Esophagus (tissue), 2 donors: ENCODE measurements around the gene DLD. TPM values are rescaled to one million over a fixed set of nuclear protein-coding genes. Genes with fewer than 3 reads are reported as not detected.
"Not testable (repeated sequence)": the region's sequence is repeated elsewhere in the genome, so short reads cannot be mapped to it uniquely, and the experiment has no call there.

ENCODE experiments used
- H3K27ac ChIP-seq, 2 donors: one replicate each; pipeline ENCODE4 v1.5.1; 2013; ENCODE audit warnings: low read depth in 2 of 2, mild to moderate bottlenecking in 2 of 2, inconsistent platforms in 1 of 2, low read length in 1 of 2, moderate library complexity in 1 of 2
- H3K27me3 ChIP-seq, 2 donors: one replicate each; pipeline ENCODE4 v1.6.1; 2013; ENCODE audit warnings: low read length in 2 of 2, control low read depth in 1 of 2, mild to moderate bottlenecking in 1 of 2; ENCODE audit not compliant: insufficient read depth in 2 of 2, control insufficient read depth in 1 of 2
- H3K36me3 ChIP-seq, 2 donors: one replicate each; pipeline ENCODE4 v1.6.1; 2013; ENCODE audit warnings: low read length in 1 of 2; ENCODE audit not compliant: control insufficient read depth in 2 of 2, insufficient read depth in 2 of 2
- H3K4me1 ChIP-seq, 2 donors: one replicate each; pipeline ENCODE4 v1.6.1; 2013; ENCODE audit warnings: low read length in 1 of 2; ENCODE audit not compliant: control insufficient read depth in 2 of 2, insufficient read depth in 2 of 2
- H3K4me3 ChIP-seq, 2 donors: one replicate each; pipeline ENCODE4 v1.5.1; 2013; ENCODE audit warnings: low read length in 2 of 2, mild to moderate bottlenecking in 2 of 2, low read depth in 1 of 2, moderate library complexity in 1 of 2
- H3K9me3 ChIP-seq, 2 donors: one replicate each; pipeline ENCODE4 v1.6.1; 2013; ENCODE audit warnings: mild to moderate bottlenecking in 2 of 2, low read depth in 1 of 2, low read length in 1 of 2, moderate library complexity in 1 of 2; ENCODE audit not compliant: control insufficient read depth in 2 of 2, insufficient read depth in 1 of 2
- WGBS, 2 donors: extraction: QIAGEN DNeasy Blood & Tissue Kit; methylation state at CpG; one replicate each; pipeline ENCODE4 v1.1.7; 2013; 5-methylcytosine and 5-hydroxymethylcytosine counted together
- polyA plus RNA-seq, 2 donors: library from polyadenylated mRNA; stranded (reverse); fragments of 200-250 nt; gene quantifications; one replicate each; pipeline ENCODE4 v1.2.3, GENCODE V29; 2013
- donor health status: healthy with polysubstance abuse.
- donor health status: Bipolar disorder and iron deficiency.

The DLD gene
- polyA plus RNA-seq = 10 to 100 TPM in 1 of 2 donors, 1 to 10 TPM in 1; 9.3 to 74.6 TPM

DNA sequence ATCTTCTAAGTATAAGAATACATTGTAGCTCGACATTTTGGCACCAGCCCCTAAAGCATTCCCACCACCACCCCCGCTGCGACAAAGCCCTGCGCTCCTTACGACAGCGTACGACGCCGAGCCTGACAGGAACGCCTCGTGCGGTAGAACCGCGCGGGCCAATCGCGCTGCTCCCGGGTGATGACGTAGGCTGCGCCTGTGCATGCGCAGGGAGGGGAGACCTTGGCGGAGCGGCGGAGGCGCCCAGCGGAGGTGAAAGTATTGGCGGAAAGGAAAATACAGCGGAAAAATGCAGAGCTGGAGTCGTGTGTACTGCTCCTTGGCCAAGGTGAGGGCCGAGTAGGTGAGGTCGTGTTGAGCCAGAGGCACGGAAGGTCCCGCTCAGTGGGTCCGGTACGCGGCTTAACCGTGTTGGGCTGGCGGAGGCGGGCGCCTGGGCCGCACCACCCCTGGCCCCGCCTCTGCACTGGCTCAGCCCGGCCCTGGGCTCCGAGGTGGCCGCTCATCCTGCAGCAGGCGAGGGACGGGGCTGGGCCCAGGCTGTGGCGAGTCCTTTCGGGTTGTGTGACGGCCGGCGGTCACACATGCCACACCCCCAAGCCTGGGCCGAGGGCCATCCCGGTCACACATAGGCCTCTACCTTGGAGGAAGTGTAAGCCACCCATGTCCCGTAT lies at the start of gene DLD:
Gene DLD, plus strand, starts transcription at position 222 of the 674 bp plus-strand sequence. Its CDS starts 68 bp downstream, at position 290.
- H3K27me3 ChIP-seq = no peaks in the 10 kb centered on the region
- no peaks in the 10 kb centered on the region for H3K36me3 ChIP-seq
- H3K4me1 ChIP-seq = no peaks in the 10 kb centered on the region
- H3K27ac ChIP-seq = peak within 1 kb of the TSS; percentile 93 to 96
- WGBS, 2 donors = 0% methylated on average over 55 of the region's 55 CpGs
- H3K9me3 ChIP-seq = no peaks in the 10 kb centered on the region
- peak within 1 kb of the TSS; percentile 76 to 78 for H3K4me3 ChIP-seq

DNA sequence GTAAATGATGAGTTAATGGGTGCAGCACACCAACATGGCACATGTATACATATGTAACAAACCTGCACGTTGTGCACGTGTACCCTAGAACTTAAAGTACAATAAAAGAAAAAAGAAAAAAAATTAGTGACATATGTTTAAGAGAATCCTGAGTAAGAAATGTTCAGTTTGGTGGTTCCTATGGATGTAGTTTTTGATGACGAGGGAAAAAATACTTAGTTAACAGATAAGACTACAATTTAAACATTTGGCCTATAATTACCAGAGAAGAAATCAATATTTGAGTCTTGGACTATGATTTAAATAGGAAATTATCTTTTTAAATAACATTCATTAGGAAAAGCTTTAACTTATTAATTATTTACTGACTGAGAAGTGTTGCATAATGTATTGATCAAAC lies 48.8 kb upstream of the DLD start:
- 86 to 94% methylated on average over 3 of the region's 3 CpGs for WGBS, 2 donors

GRCh38 chr7:107843184-107843583 lies 47.8 kb upstream of the DLD start:
- 91 to 95% methylated on average over 16 of the region's 16 CpGs for WGBS, 2 donors
- Histone ChIP-seq H3K27me3 (no peaks in the 10 kb centered on the region), H3K4me1 (no peaks in the 10 kb centered on the region), H3K27ac (no peak overlapping the region), H3K9me3 (peaks cover 0 to 2% of the 10 kb centered on the region in 2 donors), H3K4me3 (no peak overlapping the region), H3K36me3 (no peaks in the 10 kb centered on the region)

More for the DNA sequence above, 48.8 kb upstream of the DLD start:
- peaks cover 0 to 2% of the 10 kb centered on the region in 2 donors for H3K9me3 ChIP-seq
- H3K27me3 ChIP-seq = no peaks in the 10 kb centered on the region
- no peak overlapping the region for H3K4me3 ChIP-seq
- H3K27ac ChIP-seq = no peak overlapping the region
- no peaks in the 10 kb centered on the region for H3K4me1 ChIP-seq
- H3K36me3 ChIP-seq = no peaks in the 10 kb centered on the region

DNA sequence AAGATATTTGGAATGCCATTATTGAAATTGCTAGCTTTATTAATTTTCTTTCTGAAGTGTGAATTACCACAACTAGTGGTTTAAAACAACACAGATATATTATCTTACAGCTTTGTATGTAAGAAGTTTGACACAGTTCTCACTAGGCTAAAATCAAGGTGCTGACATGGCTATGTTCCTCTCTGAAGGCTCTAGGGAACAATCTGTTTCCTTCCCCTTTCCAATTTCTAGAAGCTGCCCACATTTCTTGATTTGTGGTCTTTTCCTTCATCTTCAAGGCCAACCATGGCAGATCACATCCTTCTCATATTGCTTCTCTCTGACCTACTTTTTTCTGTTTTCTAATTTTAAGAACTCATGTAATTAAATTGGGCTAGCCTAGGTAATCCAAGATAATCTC lies 44.7 kb upstream of the DLD start:
- Histone ChIP-seq H3K4me1 (no peaks in the 10 kb centered on the region), H3K27ac (no peak overlapping the region), H3K4me3 (no peak overlapping the region), H3K9me3 (no peaks in the 10 kb centered on the region), H3K36me3 (no peaks in the 10 kb centered on the region), H3K27me3 (no peaks in the 10 kb centered on the region)

DNA sequence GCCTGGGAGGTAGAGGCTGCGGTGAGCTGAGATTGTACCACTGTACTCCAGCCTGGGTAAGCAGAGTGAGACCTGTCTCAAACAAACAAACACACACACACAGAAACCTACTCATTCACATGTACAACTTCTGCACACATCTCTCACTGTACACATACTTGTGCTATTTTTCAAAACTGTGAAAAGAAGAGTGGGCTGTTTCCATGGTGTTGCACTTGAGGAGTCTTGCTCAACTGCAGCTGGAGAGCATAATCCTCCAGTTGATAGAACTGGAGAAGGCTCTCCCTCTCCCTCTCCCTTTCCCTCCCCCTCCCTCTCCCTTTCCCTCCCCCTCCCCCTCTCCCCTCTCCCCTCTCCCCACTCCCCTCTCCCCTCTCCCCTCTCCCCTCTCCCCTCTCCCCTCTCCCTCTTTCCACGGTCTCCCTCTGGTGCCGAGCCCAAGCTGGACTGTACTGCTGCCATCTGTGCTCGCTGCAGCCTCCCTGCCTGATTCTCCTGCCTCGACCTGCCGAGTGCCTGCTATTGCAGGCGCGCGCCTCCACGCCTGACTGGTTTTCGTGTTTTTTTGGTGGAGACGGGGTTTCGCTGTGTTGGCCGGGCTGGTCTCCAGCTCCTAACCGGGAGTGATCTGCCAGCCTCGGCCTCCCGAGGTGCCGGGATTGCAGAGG lies 43.7 kb upstream of the DLD start:
- no peaks in the 10 kb centered on the region for H3K36me3 ChIP-seq
- no peaks in the 10 kb centered on the region for H3K27me3 ChIP-seq
- H3K4me3 ChIP-seq = no peak overlapping the region
- no peak overlapping the region for H3K27ac ChIP-seq
- 91 to 97% methylated on average over 12 to 17 of the region's 18 CpGs for WGBS, 2 donors
- no peaks in the 10 kb centered on the region for H3K4me1 ChIP-seq
- no peaks in the 10 kb centered on the region for H3K9me3 ChIP-seq

DNA sequence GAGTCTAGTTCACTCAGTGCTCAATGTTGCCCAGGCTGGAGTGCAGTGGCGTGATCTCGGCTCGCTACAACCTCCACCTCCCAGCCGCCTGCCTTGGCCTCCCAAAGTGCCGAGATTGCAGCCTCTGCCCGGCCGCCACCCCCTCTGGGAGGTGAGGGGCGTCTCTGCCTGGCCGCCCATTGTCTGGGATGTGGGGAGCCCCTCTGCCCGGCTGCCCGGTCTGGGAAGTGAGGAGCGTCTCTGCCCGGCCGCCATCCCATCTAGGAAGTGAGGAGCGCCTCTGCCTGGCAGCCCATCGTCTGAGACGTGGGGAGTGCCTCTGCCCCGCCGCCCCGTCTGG lies 43.2 kb upstream of the DLD start:
- not testable (repeated sequence) for H3K9me3 ChIP-seq, H3K4me1 ChIP-seq, H3K36me3 ChIP-seq, H3K4me3 ChIP-seq, H3K27ac ChIP-seq, H3K27me3 ChIP-seq
- WGBS, 2 donors = 95% methylated on average over 17 to 20 of the region's 20 CpGs

- H3K4me3 ChIP-seq, H3K27me3 ChIP-seq, H3K4me1 ChIP-seq, H3K36me3 ChIP-seq, H3K27ac ChIP-seq, H3K9me3 ChIP-seq: not testable (repeated sequence)
- 95 to 98% methylated on average over 10 to 31 of the region's 31 CpGs for WGBS, 2 donors
Measured at GRCh38 chr7:107848211-107848610, 42.8 kb upstream of the DLD start.

GRCh38 chr7:107850216-107850615 lies 40.8 kb upstream of the DLD start:
- Histone ChIP-seq H3K4me3 (no peak overlapping the region), H3K36me3 (no peaks in the 10 kb centered on the region), H3K27me3 (no peaks in the 10 kb centered on the region), H3K9me3 (no peaks in the 10 kb centered on the region), H3K27ac (no peak overlapping the region), H3K4me1 (no peaks in the 10 kb centered on the region)
- 84 to 91% methylated on average over 4 of the region's 4 CpGs for WGBS, 2 donors

GRCh38 chr7:107850643-107851042 lies 40.3 kb upstream of the DLD start:
- 32 to 34% methylated on average over 1 of the region's 1 CpG for WGBS, 2 donors
- Histone ChIP-seq H3K36me3 (no peaks in the 10 kb centered on the region), H3K9me3 (no peaks in the 10 kb centered on the region)

GRCh38 chr7:107854454-107854853 lies 36.5 kb upstream of the DLD start:
- no peaks in the 10 kb centered on the region for H3K9me3 ChIP-seq
- no peak overlapping the region for H3K27ac ChIP-seq
- H3K27me3 ChIP-seq = no peaks in the 10 kb centered on the region
- no peak overlapping the region for H3K4me3 ChIP-seq
- H3K36me3 ChIP-seq = no peaks in the 10 kb centered on the region
- H3K4me1 ChIP-seq = no peaks in the 10 kb centered on the region
- 87 to 100% methylated on average over 1 of the region's 1 CpG for whole genome bisulfite sequencing, 2 donors

More at GRCh38 chr7:107850643-107851042, 40.3 kb upstream of the DLD start:
- Histone ChIP-seq H3K27me3 (no peaks in the 10 kb centered on the region), H3K4me3 (no peak overlapping the region), H3K4me1 (no peaks in the 10 kb centered on the region), H3K27ac (no peak overlapping the region)
